ENCODE measurements around the gene ADPRH.

ADPRH gene

DNA sequence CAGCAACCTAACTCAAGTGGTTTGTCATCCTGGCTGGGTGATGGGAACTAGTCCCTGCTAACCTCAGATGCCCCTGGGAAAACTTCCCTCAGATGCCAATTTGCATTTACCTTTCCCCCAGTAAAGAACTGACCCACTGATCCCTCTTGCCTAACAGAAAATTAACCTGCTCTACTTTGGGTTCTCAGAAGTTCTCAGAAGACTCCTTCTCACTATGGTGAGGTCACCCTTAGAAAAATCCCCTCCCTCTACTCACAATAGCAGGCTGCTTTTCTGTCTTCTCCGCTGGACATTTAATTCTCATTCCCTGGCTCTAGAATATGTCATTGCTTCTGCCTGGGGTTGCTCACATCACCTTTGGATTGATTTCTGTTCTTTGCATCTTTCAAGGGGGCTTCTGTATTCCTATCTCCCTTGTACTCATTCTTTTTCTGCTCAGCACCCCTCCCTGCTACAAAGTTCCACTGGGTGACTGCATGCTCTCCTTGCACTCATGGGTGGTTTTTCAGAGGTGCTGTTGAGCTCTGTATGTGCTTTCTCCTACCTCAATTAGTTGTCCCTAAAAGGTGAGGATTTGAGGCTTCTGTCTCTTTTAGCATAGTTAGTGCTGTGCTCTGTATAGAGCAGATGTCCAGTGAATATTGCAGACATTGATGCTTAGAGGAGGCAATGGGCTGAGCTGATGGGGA, 19.3 kb downstream of the ADPRH start:
- no peak for DNase-seq

DNA sequence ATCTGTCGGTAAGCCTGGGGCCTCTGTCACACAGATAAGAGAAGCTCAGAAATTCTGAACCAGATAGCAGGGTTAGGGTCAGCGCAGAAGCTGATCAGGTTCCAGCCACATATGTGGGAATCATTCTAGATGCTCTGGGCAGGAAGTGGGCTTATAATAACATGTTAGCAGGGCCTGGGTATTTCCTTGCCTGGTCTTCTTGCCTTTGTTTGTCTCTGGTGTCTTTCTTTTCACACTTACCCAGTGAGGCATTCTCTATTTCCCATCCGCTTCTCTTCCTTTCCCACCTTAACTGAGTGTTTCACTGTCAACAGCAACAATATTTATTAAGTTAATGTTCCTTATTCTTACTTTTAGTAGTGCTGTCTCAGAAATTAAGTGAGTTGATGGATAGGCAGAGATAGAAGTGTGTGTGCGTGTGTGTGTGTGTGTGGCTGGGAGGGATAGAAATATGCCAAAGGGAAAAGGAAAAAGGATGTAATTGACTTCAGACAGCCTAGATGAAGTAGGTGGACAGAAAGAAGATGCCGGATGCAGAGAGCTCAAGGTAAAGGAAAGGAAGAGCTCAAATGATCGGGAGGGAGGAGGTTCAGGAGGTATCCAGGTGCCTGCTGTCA, 20.4 kb downstream of the ADPRH start:
- DNase-seq = no peak

DNA sequence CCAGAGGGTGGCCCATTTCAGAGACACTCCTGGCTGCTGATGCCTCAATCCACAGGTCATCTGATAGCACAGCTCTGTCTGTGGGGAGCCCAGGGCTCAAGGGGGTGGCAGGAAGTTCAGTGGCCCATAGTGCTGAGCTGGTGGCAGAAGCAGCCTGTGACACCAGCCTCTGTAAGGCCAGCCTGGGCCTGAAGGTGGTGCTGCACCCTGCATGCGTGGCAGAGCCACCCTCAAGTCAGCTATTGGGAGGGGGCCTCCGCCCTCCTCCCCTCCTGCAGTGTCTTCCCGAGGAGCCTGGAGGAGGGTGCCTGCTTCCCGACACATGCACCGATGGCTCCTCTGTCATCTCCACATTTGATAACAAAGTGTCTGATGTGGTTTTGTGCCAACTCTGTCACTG, 21.4 kb downstream of the ADPRH start:
- DNase-seq = no peak

GRCh38 chr3:119601154-119601553, 21.9 kb downstream of the ADPRH start:
- no peak for DNase-seq

DNA sequence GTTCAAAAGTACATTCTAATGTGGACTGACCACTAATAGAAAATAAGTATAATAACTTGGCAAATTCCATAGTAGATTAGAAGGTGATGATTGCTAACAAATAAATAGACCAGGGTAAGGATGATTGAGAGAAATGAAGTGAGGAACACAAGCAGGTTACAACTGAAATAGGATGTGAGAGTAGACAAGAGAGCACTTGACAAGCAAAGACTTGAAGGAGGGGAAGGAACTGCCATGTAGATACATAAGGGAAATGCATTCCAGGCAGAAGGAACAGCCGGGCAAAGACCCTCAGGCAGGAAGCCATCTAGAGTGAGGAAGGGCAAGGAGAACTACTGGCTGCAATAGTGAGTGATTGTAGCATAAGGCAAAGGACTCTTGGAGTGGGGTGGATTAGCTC, 23.4 kb downstream of the ADPRH start:
- DNase-seq = no peak

DNA sequence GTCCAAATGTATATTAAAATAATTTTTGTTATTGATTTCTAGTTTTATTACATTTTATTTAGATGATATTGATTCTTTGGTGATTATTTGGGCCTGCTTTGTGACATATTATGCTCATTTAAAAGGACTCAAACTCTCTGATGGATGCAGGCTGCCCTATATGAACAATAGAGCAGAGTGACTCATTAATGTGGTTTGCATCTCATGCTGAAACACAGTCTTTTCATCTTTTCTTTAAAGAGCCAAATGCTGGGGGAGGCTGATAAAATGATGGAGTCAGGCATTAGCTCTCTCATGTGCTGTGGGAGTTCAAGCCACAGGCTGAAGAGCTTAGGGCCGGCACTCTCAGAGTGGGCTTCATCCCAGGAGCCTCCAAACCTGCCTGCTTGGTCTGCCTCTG, 25.6 kb downstream of the ADPRH start:
- DNase-seq = no peak

GRCh38 chr3:119608405-119609000, 29.2 kb downstream of the ADPRH start:
- no peak for DNase-seq

- DNase-seq = no peak
These were observed 30.0 kb downstream of the ADPRH start for GRCh38 chr3:119609301-119609700.

DNA sequence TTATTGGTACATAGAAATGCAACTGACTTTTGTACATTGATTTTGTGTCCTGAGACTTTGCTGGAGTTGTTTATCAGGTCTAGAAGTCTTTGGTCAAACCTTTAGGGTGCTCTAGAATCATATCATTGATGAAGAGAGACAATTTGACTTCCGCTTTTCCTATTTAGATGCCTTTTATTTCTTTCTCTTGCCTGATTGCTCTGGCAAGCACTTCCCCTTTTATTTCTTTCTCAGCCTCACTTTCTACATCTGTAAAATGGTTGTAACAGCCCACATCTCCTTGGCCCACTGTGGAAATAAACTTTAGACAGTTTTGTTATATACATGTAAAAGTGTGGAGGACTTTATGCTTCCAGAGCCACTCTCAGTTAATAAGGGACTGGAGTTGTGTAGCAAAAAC, 32.4 kb downstream of the ADPRH start:
- no peak for DNase-seq

- DNase-seq = no peak
These were observed 33.9 kb downstream of the ADPRH start for GRCh38 chr3:119613201-119613600.

DNA sequence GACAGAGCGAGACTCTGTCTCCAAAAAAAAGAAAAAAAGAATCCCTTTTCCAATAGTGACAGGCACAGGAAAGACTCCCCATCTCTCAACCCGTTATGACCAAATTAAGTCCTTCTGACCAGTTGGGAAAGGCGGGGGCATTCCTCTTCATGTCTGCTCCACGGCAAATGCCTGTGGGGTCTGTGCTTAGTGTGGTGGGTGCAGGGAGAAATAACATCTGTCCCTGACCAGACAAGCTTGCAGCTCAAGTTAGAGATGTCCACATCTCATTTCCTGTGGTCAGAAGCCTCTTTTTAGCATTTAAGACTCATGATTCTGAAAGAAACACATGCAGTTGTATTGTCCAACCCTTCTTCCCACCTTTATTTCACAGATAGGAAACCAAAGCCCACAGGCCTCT, 34.6 kb downstream of the ADPRH start:
- no peak for DNase-seq

GRCh38 chr3:119616056-119616455, 36.8 kb downstream of the ADPRH start:
- DNase-seq = no peak

DNA sequence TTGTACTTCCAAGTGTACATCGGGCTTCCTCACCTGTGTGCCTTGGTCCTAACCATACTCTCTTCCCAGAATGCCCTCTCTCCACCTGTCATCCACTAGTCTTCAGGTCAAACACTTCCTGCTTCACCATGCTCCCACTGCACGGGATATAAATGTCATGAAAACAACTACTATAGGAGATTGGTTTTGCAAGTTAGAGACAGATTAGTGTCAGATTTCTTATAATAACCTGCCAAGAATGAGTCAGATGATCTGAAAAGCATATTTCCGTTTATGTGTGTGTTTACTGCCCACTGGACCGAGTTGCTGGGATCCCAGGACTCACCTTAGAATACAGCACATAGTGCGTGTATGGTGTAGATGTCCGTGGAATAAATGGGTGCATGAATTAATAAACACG, 39.8 kb downstream of the ADPRH start:
- no peak for DNase-seq

DNA sequence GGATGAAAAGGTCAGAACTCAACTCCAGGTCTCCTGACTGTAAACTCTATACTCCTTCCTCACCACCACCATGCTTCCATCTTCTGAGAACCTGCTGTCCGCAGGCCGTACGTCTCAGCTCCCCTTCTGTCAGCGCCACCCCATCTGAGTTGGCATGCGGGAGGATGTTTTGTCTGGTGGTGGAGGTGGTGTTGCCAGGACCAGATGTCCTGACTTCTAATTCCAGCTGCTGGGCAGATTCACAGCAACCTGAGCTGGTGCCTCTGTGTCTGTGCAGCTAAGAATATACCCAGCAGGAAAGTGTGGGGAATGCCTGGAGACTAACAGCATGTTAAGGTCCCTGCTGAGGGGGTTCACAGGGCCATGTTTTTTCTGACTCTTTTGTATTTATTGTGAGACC, 41.6 kb downstream of the ADPRH start:
- no peak for DNase-seq

DNA sequence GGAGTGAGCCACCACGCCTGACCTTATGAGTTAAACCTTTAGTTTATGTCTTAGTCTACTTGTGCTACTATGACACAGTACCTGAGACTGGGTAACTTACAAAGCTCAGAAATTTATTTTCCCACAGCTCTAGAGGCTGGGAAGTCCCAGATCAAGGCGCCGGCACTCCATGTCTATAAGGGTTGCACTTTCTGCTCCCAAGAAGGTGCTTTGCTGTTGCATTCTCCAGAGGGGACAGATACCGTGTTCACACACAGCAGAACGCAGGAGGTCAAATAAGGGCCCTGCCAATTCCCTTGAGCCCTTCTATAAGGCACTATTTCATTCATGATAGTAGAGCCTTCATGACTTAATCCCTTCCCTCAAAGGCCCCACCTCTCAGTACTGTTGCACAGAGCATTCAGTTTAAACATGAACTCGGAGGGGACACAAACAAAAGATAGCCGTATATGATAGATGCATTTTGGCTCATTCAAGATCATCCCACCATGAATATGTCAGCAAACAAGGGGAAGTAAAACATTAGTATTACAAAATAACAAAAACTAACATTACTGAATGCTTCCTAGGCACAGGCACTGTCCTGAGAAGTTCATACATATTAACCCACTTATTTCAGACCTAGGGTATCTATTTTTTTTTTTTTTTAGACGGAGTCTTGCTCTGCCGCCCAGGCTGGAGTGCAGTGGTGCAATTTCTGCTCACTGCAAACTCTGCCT, 44.9 kb downstream of the ADPRH start:
- DNase-seq = no peak

GRCh38 chr3:119625451-119626153, 46.3 kb downstream of the ADPRH start:
- no peak for DNase-seq

- no peak for DNase-seq
These were observed 46.9 kb downstream of the ADPRH start for GRCh38 chr3:119626196-119626595.

- no peak for DNase-seq
These were observed 48.2 kb downstream of the ADPRH start for GRCh38 chr3:119627461-119627860.

DNA sequence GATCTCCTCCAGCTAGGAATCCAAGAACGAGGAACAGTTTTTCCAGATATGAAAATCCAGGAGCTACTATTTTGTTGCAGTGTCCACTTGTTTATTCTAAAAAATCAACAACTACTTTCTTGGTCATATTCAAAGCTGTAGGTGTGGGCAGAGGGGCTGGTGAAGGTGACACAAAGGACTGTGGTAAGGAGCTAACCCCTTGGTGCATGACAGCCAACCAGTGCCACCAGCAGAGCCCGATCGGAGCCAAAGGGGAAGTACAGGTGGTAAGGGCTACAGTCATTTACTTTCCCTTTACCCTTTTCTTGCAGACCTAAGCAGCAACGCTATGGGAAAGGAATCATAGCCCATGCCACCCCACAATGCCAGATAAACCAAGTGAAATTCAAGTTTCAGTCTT, 49.1 kb downstream of the ADPRH start:
- DNase-seq = no peak

DNA sequence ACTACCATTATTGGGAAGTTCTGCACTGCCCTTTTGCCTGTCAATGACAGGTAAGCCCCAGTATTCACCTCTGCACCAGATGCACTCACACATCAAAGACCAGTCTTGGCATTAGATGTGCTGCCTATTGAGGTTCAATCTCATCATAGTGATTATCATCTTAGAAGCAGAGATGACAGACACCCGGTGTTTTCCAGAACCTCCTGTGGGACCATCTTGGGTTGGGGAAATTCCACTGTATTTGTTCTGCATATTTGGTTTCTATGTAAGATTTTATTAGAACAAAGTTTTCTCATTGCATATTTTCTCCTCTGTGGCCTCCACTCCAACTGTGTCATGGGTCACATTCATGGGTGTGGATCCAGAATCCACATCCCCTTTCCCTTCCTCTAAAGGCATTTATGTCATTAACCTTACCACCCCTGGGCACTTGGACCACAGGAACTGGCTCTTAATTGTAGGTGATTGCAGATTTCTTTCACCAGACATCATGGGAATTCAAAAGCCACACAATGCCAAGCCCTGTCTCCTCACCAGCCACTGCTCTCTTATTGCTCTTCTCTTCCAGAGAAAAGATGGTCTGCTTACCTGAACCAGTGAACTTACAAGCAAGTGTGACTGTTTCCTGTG, 49.6 kb downstream of the ADPRH start:
- no peak for DNase-seq

GRCh38 chr3:119630128-119630879, 51.0 kb downstream of the ADPRH start:
- no peak for DNase-seq

DNA sequence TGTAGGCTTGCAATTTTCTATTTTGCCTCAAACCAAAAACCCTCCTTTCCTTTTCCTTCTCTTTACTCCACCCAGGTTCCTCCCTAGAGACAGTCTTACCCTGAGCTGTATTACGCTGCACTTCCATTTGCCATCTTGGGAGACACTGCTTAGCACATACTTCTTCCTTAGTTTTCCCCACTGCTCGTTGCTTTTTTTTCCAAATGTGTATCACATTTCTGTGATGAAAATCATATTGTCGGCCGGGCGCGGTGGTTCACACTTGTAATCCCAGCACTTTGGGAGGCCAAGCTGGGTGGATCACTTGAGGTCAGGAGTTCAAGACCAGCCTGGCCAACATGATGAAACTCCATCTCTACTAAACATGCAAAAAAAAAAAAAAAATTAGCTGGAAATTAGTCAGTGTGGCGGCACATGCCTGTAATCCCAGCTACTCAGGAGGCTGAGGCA, 51.6 kb downstream of the ADPRH start:
- no peak for DNase-seq

Data from 8988T (cell line).